ENCODE data around the gene PARP6.

The PARP6 gene

DNA sequence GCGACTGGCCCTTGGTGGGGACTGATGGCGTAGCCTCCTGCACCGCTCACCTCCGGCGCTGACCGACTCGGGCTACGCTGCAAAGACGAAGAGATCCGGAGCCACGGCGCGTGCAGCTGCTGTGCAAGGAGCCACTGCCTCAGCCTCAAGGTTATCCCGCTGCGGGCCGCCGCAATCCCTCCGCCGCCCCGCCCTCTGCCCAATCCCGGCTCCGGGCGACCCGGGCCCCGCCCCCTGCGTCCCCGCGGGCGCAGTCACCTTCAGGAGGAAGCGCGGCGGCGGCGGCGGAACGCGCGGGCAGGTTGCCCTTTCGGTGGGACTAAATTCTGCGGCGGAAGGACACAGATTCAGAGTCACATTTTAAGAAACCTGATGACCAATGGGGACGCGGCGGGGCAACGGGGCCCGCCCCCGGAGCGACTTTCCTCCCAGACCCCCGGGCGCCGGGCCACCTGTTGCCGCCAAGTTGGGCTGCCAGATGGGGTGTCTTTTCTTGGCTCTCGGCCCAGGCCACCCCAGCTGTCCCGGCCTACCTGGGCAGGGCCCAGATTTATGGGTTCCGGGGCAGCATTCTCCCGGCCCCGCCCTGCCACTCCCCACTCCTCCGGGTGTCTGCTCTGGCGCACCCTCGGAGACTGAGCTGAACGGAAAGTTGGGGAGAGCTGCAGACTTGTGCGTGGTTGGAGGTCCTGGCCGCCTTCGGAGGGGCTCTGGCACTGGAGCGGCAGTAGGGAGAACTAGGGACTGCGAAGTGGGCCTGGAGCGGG lies 41.1 kb downstream of the PARP6 start, which contains the start of gene PKM:
Gene PKM (minus strand): TSS at position 125 of the 767 bp plus-strand sequence. CDS start 12,093 bp downstream, outside the sequence.
- DNase-seq = peak; percentile 31 to 95 (median 82)

DNA sequence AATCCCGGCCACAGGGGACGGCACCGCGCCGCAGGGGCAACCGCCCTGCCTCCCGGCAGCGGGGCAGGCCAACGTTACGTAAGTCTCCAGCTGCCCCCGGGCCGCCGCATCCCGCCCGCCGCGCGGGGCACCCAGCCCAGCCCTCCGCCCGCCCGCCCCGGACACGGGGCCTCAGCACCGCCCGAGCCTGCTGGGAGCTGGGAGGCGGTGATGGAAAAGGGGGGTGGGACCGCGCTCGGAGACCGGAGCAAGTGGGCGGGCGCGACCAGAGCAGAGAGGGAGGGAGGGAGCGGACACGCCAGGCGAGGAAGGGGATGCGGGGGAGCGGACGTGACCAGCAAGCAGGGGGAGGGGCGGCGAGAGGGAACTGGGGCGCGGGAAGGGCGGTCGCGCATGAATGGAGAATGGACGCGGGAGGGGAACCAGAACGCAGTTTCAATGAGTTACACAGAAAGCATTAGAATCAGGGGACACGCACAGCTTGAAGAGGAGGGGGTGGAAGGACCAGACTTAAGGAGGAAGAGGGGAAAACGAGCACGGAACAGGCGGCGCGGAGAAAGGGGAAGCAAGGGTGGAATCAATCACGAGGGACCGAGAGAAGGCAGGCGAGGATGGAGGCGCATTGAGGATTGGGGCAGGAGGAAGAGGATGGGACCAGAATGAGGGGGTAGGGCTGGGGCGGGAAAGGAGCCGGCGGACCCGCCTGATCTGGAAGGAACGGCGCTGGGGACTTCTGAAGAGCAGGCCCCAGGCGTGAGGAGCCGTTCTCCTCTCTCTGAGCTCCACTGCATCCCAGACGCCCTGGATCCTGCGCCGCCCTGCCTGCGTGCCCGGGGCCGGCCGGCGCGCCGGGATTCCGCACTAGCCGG lies 41.9 kb downstream of the PARP6 start:
- peak; percentile 10 to 93 (median 82) for DNase-seq

DNA sequence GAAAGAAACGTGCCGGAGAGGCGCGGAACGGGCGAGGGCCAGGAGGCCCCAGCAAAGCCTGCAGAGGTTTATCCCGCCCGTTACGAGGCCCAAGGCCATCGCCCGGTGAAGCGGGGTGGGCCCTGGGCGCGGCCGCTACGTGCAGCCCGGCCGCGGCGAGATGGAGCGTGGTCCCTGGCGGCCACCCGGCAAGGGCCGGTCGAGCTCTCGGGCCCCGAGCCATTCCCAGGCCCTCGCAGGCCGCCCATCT lies 42.5 kb downstream of the PARP6 start:
- DNase-seq = no peak

DNA sequence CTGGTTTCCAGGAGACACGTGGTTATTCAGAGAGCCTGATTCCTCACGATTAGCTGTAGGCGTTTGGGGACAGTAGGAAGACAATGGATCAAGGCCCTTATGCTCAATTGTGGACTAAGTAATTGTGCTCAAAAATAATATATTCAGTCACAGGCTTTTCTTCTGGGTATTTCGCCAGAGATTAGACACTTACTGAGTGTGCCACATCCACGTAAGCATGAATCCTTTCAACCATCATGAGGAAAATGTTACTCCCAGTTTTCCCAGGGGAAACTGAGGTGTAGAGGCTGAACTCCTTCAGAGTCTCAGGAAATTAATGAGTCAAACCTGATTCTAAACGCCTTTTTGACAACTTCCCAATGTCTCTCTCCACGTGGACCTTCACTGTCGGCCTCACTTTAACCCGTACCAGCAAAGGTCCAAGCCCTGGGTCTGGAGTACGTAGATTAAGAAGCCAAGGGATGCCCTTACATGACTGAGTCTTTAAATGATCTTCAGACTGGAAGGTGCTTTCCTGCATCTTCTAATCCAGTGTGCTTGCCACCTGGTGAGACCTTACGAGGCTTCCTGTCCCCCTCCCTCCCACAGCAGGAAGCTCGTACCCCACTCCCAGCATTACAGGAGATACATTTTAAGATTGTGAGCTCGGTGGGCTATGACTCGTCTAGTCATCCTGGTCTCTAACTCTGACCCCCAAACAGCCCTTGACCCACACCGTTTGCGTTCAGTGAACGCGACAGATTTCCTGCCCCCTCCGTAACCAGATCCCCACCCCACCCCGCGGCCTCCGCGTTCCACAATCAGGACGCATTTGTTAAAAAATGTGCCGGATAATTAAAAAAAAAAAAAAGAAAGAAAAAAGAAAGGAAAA lies 43.0 kb downstream of the PARP6 start:
- peak in 5 of 56 donors; percentile 14 to 39 (median 35) for DNase-seq

DNA sequence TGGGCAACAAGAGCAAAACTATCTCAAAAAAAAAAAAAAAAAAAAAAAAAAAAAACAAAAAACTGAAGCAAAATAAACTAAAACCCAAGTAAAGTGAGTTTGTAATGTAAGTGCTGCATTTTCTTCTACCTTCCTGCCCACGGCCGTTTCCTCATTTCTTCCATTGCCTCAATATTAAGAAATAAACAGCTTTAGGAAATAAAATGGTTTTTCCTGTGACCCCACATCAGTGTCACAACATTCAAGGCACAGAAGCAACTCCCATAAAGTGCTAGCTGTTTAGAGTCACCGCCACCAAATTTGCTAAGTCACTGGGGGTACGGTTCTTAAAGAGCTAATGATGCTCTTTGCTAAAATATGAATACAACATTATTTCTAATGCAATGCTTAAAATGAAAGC lies 44.6 kb downstream of the PARP6 start:
- DNase-seq = no peak

DNA sequence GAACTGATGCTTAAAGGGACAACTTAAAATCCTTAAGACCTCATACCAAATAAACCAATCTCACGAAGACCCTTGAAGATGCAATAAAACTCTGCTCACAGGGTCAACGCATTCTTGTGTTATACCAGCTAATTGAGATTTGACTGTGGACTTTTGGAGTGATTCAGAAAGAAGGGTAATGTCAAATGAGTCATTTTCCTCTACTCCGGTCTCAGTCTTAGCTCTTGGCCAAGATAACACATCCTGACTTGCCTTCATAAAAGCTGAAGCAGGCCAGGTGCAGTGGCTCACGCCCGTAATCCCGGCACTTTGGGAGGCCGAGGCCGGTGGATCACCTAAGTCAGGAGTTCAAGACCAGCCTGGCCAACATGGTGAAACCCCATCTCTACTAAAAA lies 45.2 kb downstream of the PARP6 start:
- DNase-seq = no peak

DNA sequence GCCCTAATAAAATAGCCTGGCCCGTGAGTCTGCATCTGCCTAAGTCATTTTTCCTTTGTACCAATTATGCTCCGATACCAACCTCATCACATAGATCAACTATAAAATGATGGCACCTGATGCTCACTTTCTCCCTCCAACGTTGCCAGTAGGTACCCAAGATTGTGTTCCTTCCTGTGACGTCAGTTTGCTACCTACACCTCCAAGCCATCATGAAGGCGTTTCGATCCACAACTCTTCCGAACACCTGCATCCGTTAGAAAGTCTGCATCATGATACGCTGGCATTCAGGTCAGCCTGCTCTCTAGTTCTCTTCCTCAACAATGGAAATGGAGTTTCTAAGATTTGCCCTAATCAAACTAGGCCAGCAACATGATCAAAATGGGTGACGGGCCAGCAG lies 49.1 kb downstream of the PARP6 start:
- DNase-seq = no peak

DNA sequence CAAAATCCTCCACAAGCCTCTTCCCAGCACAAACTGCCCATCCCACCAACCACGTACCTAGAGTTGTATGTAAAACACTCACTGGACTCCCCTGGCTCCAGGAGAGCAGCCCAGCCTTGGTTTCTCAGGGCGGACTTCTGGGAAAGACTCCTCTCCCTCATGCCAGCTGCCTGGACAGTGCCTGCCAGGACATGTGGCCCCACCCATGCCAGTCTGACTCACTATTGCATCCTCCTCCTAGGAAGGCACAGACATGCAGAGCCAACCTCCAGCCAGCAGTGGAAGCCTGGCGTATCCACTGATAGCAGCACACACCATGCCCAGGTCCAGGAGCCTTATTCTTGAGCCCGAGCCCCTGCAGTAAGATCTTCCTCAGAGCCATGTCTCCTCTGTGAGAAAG lies 50.0 kb downstream of the PARP6 start:
- peak in 4 of 56 donors; percentile 17 to 46 (median 26) for DNase-seq

DNA sequence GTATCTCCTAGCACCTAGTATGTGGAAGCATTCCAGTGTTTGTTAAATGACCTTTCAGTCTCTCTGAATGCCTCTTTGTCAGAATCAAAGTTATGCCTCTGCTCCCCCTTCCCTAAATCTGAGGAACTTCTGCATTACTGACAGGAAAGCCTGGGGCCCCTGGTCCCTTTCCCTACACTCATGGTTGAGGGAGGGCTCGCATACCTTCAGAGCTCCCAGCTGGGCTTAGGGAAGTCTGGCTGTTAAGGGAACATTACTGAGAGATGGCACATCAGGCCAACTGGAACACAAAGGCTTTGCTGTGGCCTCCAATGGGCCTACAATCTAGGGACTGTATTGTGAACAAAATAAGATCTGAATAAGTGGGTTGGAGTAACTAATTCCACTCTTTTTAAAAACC lies 51.7 kb downstream of the PARP6 start:
- no peak for DNase-seq

DNA sequence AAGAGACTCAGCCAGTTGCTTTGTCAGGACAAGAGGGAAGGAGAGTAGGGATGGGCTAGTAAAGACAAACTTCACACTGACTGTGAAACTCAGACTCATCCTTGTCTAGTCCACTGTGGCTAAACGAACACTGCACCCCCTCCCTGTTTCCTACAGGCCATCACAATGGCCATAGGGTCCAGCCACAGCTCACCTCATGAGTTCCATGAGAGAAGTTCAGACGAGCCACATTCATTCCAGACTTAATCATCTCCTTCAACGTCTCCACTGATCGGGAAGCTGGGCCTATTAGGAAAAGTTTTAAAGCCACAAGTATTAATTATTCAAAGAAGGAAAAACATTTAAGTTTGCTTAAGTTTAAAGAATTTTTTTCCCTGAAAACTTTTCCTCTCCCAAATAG lies 55.1 kb downstream of the PARP6 start:
- no peak for DNase-seq

DNA sequence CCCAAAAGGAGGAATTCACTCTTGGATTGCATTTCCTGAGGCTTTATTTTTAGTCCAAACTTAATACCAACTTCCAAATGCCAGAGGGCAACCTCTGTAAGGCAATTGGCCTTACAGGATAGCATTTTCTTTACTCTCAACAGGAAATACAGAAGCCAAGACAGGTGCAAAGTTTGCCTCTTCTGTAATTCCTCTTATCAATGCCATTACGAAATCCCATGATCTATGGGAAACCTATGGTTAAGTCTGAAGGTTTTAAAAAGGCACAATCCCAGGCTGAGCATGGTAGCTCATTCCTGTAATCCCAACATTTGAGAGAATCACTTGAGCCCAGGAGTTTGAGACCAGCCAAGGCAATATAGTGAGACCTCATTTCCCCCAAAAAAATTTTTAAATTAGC lies 56.3 kb downstream of the PARP6 start:
- no peak for DNase-seq

DNA sequence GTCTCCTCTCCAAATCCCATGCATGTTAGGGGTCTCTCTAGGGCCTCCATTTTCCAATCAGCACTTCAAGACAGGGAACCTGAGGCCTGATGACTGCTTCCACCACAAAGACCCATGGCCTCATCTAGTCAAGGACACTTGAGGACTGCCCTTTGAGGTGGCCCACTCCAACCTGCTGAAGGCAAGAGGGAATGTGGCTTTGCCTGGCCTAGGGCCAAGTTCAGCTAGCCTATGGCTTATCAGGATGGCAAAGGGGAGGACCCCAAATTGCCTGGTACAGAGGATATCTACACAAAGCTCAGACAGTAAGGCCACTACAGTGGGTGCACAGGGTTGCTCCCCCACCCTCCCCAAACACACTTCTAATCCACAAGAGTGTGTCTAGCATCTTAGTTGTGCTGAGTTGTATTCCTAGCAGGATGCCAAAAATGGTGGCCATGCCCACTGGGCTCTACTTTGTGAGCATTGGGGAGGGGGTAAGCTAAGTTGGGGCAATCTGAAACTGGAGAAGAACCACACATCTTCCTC lies 64.7 kb downstream of the PARP6 start:
- DNase-seq = no peak

DNA sequence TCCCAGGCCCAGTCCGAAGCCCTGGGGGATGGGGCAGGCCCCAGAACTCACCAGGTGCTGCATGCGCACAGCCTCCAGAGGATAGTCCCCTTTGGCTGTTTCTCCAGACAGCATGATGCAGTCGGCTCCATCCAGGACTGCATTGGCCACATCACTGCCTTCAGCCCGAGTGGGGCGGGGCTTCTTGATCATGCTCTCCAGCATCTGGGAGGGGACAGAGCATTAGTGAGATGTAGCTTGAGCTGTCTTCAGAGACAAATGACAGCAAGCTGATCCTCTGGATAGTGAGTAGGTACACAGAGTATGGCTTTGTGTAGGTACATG lies 65.7 kb downstream of the PARP6 start:
- no peak for DNase-seq

DNA sequence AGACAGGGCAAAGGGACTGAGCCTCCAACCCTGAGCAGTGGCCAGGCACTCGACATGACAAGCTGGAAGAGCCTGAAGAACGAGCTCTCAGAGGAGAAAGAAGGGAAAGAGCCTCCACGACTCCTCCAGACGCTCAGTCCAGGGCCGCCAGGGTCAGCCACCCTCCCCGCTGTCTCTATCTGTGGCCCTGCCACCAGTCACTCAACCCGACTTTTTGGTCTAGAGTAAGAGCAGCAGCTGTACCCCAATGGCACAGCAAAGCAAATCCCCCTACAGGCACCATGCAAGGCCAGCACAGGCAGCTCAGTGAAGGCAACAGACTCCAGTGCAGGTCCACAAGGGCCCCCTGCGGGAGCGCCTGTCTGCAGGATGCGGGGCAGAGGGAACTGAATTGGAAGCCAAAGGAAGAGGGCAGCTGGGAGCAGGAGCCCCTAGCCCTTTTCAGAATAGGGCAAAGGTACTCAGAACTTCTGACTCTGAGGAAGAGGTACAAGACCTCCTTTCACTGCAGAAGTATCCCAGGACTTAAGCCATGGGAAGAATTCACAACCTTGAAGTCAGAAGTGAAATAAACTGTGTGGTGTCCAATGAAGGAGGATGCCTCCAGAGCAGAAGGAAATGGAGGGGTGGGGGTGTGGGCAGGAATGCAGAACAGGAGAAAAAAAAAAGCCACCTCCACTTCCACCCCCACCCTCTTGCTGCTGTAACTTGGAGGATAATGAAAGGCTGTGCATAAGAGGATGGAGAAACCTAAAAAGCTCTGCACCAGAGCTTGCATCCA lies 66.3 kb downstream of the PARP6 start:
- no peak for DNase-seq

DNA sequence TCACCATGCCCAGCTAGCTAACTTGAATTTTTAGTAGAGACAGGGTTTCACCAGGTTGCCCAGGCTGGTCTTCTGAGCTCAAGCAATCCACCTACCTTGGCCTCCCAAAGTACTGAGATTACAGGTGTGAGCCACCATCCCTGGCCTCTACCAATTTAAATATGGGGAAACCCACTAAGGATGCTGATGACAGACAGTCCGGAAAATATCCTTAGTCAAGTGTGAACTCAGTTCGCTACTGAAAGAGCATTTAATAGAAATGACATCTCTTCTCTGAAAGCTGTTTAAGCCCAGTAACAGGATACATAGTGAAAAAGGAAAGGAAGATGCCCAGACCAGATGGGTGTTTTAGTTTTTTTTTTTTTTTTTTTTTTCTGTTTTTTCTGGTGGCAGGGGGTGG lies 67.1 kb downstream of the PARP6 start:
- no peak for DNase-seq

DNA sequence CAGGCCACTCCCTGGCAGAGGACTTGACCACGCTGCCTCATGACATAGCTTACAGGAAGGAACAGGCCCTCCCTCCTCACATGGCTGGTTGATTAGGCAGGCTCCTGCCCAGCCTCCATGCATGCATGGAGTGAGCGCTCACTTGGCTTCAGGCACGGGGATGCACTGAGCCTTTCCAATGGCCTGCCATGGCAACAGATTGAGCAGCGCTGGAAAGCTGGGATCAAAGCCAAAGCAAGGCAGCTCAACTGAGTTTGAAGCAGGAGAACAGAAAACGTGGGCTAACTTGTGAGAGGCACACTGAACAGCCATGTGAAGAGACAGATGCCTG lies 68.9 kb downstream of the PARP6 start:
- peak in 53 of 56 donors; percentile 27 to 95 (median 74) for DNase-seq

DNA sequence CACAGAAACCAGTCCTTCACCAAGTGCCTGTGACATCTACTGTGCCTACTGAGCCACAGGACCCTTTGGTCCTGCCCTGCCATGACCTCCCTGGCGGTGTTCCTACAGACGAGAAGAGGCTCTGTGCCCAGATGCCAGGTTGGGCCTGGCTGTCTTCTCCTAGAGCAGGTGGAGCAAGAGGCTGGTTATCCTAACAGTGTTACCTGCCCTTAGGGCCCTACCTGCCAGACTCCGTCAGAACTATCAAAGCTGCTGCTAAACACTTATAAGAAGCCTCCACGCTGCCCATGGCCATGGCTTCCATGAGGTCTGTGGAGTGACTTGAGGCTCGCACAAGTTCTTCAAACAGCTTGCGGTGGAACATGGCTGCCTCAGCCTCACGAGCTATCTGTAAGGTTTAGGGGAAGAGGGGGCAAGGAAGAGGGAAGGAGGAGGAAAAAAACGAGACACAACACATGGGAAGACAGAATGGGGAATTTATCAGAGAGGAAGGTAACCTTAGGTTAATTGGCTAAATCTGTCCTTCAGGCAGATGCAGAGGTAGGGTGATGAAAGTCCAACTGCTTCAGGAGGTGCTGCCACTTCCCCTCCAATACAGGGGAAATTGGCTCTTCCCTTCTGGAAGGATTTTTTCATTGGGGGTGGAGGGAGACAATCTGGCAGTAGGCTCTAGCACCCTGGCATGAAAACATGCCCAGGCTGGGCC lies 69.4 kb downstream of the PARP6 start:
- no peak for DNase-seq

DNA sequence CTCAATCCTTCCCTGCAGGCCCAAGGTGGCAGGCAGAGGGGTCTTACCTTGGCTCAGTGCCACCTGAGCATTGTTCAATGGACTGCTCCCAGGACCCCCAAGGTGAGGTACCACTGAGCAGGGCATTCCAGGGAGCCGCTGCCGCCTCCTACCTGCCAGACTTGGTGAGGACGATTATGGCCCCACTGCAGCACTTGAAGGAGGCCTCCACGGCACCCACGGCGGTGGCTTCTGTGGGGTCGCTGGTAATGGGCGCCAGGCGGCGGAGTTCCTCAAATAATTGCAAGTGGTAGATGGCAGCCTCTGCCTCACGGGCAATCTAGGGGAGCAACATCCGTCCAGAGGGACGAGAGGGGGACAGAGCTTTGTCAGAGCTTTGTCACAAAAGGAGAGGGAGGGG lies 70.1 kb downstream of the PARP6 start:
- DNase-seq = no peak

DNA sequence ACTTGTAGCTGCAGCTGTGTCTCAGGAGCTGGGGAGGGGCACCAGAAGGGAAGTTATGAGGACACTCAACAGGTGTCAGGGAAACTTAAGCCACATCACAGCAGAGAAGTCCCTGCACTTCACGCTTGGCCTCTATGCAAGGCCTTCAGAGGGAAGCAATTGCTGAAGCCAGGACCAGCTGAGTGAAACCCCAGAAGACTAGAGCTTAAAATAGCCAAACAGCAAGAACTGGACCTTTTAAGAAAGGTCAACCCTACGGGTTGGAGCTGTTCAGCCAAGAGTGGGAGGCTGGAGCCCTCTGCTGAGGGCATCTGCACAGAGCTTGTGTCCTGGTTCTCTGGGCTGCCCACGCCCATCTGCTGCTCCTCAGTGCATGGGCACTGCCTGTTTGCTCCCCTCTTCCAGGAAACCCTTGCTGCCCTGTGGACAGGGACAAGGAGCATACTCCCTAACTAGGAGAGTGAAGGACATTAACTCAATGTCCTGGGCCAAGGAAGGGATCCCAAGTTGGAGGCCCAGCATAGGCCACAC lies 70.9 kb downstream of the PARP6 start:
- no peak for DNase-seq

Data from nucleus accumbens (tissue), 56 donors.